ENCODE data around the gene MSI2.

MSI2 gene

GRCh38 chr17:57514614-57515013 lies 258.3 kb downstream of the MSI2 start:
- no peak for DNase-seq (ENCODE audit: extremely low read depth in 1 of 2, low read depth in 1 of 2)

GRCh38 chr17:57515662-57516211 lies 259.4 kb downstream of the MSI2 start:
- DNase-seq (ENCODE audit: extremely low read depth in 1 of 2, low read depth in 1 of 2) = no peak

- no peak for DNase-seq (ENCODE audit: extremely low read depth in 1 of 2, low read depth in 1 of 2)
Measured at GRCh38 chr17:57516290-57517230, 260.2 kb downstream of the MSI2 start.

- DNase-seq (ENCODE audit: extremely low read depth in 1 of 2, low read depth in 1 of 2) = no peak
Measured at GRCh38 chr17:57517273-57517631, 260.9 kb downstream of the MSI2 start.

- no peak for DNase-seq (ENCODE audit: extremely low read depth in 1 of 2, low read depth in 1 of 2)
Measured at GRCh38 chr17:57517632-57518456, 261.5 kb downstream of the MSI2 start.

GRCh38 chr17:57518587-57519581 lies 262.6 kb downstream of the MSI2 start:
- DNase-seq (ENCODE audit: extremely low read depth in 1 of 2, low read depth in 1 of 2) = no peak

- no peak for DNase-seq (ENCODE audit: extremely low read depth in 1 of 2, low read depth in 1 of 2)
Measured at GRCh38 chr17:57519800-57520199, 263.5 kb downstream of the MSI2 start.

GRCh38 chr17:57521606-57522005 lies 265.3 kb downstream of the MSI2 start:
- no peak for DNase-seq (ENCODE audit: extremely low read depth in 1 of 2, low read depth in 1 of 2)

GRCh38 chr17:57522042-57523005 lies 266.0 kb downstream of the MSI2 start:
- no peak for DNase-seq (ENCODE audit: extremely low read depth in 1 of 2, low read depth in 1 of 2)

GRCh38 chr17:57523926-57524632 lies 267.8 kb downstream of the MSI2 start:
- DNase-seq (ENCODE audit: extremely low read depth in 1 of 2, low read depth in 1 of 2) = no peak

- DNase-seq (ENCODE audit: extremely low read depth in 1 of 2, low read depth in 1 of 2) = no peak
Measured at GRCh38 chr17:57524839-57525568, 268.7 kb downstream of the MSI2 start.

- no peak for DNase-seq (ENCODE audit: extremely low read depth in 1 of 2, low read depth in 1 of 2)
Measured at GRCh38 chr17:57527221-57528057, 271.1 kb downstream of the MSI2 start.

GRCh38 chr17:57528058-57528451 lies 271.7 kb downstream of the MSI2 start:
- no peak for DNase-seq (ENCODE audit: extremely low read depth in 1 of 2, low read depth in 1 of 2)

- no peak for DNase-seq (ENCODE audit: extremely low read depth in 1 of 2, low read depth in 1 of 2)
Measured at GRCh38 chr17:57530026-57530425, 273.7 kb downstream of the MSI2 start.

GRCh38 chr17:57530508-57530907 lies 274.2 kb downstream of the MSI2 start:
- no peak for DNase-seq (ENCODE audit: extremely low read depth in 1 of 2, low read depth in 1 of 2)

- no peak for DNase-seq (ENCODE audit: extremely low read depth in 1 of 2, low read depth in 1 of 2)
Measured at GRCh38 chr17:57531078-57531477, 274.8 kb downstream of the MSI2 start.
